SK-N-SH (cell line): ENCODE data around the gene TET2.

ENCODE experiments used
- EZH2phosphoT487 ChIP-seq: fragments of 200-600 bp; sonication (generic); IDR thresholded peaks from 2 replicates; pipeline ENCODE4 v1.6.1; 2017; ENCODE audit warnings: low read depth, mixed run types, mild to moderate bottlenecking, antibody characterized with exemption, moderate library complexity, borderline replicate concordance
- FOXJ3 ChIP-seq: sonication (generic); formaldehyde crosslinking; IDR thresholded peaks from 2 replicates; pipeline ENCODE4 v1.5.1; 2020; ENCODE audit warnings: mild to moderate bottlenecking, missing genetic modification reagents
- POLR2AphosphoS5 ChIP-seq: IDR thresholded peaks from 2 replicates; pipeline ENCODE4 v1.6.1; 2012; ENCODE audit warnings: low read depth, low read length
- TAF1 ChIP-seq: IDR thresholded peaks from 2 replicates; pipeline ENCODE4 v1.6.1; 2012; ENCODE audit warnings: low read depth, mild to moderate bottlenecking, low read length, moderate library complexity, borderline replicate concordance
- TF ChIP-seq, protein P1 (sequence below): fragments of 200-600 bp; sonication (generic); IDR thresholded peaks from 2 replicates; pipeline ENCODE4 v1.6.1; 2017; ENCODE audit warnings: antibody characterized with exemption, mild to moderate bottlenecking, moderate library complexity
- TF ChIP-seq, protein P2 (sequence below): IDR thresholded peaks from 2 replicates; pipeline ENCODE4; 2012

DNA sequence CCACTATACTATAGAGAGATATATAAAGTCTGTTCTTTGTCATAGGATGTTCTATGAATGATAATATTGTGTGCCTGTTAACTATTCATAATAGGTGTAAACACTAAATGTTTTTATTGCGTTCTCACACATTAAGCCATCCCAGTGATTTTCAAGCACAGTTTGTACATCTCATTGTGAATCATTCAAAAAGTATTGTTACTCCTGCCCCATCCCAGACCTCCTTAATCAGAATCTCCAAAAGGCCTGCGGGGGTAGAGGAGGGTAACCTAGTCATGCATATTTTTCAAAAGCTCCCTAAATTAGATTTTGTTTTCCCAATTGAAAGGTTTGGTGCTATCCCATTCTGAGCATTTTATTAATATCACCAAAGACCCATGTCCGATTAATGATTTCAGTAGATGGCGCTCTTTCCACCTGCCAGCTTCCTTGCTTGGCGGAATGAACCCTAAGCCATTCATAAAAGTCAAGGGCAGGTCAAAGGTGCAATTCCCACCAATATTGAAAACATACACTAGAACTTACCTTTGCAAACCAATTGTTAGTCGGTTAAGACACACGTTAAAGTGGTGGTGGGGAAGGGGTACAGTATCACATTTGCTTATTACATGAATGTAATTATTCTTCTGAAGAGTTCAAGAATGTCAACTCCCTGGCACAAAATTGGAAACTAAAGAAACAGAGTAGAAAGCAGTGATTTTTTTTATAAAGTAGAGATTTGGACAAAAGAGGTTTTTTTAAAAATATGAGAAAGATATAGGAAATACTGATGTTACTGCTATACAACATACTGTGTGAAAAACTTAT lies 5.8 kb upstream of the TET2 start:
- TF ChIP-seq, protein P1, sequence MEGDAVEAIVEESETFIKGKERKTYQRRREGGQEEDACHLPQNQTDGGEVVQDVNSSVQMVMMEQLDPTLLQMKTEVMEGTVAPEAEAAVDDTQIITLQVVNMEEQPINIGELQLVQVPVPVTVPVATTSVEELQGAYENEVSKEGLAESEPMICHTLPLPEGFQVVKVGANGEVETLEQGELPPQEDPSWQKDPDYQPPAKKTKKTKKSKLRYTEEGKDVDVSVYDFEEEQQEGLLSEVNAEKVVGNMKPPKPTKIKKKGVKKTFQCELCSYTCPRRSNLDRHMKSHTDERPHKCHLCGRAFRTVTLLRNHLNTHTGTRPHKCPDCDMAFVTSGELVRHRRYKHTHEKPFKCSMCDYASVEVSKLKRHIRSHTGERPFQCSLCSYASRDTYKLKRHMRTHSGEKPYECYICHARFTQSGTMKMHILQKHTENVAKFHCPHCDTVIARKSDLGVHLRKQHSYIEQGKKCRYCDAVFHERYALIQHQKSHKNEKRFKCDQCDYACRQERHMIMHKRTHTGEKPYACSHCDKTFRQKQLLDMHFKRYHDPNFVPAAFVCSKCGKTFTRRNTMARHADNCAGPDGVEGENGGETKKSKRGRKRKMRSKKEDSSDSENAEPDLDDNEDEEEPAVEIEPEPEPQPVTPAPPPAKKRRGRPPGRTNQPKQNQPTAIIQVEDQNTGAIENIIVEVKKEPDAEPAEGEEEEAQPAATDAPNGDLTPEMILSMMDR, result peak; percentile 78
- no peak for TF ChIP-seq EZH2phosphoT487
- no peak for TF ChIP-seq FOXJ3 (CRISPR knock-in tag)
- TF ChIP-seq, protein P2, sequence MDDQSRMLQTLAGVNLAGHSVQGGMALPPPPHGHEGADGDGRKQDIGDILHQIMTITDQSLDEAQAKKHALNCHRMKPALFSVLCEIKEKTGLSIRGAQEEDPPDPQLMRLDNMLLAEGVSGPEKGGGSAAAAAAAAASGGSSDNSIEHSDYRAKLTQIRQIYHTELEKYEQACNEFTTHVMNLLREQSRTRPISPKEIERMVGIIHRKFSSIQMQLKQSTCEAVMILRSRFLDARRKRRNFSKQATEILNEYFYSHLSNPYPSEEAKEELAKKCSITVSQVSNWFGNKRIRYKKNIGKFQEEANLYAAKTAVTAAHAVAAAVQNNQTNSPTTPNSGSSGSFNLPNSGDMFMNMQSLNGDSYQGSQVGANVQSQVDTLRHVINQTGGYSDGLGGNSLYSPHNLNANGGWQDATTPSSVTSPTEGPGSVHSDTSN, result 0 out of 2 replicates have a peak, but pooled peaks have one; percentile 4
- no peak for TF ChIP-seq POLR2AphosphoS5
- no peak for TF ChIP-seq TAF1
